HG03469 (cell line): ENCODE measurements around the gene RPP14.

ENCODE experiments used
- ATAC-seq: cut with Tn5 transposase; IDR thresholded peaks from one replicate; pipeline ENCODE4 v1.9.1; 2021; ENCODE audit warnings: mild to moderate bottlenecking, moderate library complexity, moderate number of reproducible peaks; ENCODE audit not compliant: unreplicated experiment

Gene RPP14

DNA sequence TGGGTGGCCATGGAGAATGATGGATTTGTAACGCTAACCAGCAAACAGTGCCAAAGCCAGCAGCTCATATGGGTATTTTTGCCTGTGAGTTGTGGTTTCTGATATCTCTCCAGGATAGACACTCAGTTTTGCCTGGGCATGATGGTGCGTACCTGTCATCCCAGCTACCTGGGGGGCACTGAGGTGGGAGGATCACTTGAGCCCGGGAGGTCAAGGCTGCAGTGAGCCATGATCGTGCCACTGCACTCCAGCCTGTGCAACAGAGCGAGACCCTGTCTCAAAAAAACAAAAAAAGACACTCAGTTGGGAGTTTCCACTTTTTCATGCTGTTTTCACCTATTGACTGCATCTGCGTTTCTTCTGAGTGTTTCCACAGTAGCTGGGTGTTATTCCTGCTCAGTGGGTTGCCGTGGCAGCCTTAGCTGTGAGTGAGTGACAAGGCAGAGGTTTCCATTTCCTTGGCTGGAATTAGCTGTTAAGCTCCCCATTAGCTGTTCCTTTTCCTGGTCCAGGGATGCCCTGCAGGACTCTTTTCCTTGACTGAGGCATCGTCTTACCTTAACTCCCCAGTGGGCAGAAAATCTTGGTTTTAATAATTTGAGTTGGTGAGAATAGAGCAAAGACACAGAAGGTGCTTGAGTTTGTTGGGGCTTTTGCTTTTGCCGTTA, 14.2 kb upstream of the RPP14 start:
- ATAC-seq: no peak

DNA sequence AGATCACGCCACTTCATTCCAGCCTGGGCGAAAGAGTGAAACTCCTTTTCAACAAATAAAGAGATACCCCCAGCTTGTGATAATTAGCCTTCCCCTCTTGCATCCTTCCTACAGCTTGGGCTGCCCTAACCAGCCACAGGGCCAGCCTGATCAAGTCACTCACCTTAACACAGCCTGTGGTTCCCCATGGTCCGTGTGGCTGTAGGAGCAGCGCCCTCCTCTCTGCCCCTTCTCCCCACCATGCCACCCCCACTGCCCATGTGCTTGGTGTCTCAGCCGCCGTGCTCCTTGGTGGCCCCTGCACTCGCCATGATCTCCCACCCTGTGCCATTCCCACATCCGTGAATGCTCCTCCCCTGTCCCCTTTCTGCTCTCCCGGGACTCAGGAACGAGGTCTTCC, 13.2 kb upstream of the RPP14 start:
- ATAC-seq: no peak

DNA sequence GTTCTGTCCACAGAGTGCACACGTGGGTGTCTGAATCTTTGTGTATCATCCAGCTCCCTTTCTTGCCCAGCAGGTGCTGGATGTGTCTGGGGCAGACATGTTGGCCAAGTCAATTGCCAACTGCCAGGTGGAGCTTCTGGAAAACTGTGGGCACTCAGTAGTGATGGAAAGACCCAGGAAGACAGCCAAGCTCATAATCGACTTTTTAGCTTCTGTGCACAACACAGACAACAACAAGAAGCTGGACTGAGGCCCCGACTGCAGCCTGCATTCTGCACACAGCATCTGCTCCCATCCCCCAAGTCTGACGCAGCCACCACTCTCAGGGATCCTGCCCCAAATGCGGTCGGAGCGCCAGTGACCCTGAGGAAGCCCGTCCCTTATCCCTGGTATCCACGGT, 12.5 kb upstream of the RPP14 start:
- no peak for ATAC-seq

DNA sequence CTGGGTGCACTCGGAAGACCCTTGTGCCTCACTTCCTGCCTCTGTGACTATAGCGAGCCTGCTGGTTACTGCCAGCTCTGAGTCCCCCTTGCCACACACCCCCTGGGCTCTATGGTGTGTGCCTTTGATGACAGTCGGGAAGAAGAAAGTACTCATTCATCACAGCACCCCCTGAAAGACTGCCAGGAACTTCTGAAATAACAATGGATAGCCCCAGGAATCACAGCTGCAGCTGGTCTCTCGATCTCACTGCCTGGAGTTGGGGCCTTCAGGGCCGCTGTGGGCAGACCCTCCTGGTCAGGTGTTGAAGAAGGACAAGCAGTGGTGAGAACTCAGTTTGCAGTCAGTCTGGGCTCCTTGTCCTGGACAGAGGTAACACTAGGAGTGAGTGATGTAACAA, 9.8 kb upstream of the RPP14 start:
- ATAC-seq: no peak

DNA sequence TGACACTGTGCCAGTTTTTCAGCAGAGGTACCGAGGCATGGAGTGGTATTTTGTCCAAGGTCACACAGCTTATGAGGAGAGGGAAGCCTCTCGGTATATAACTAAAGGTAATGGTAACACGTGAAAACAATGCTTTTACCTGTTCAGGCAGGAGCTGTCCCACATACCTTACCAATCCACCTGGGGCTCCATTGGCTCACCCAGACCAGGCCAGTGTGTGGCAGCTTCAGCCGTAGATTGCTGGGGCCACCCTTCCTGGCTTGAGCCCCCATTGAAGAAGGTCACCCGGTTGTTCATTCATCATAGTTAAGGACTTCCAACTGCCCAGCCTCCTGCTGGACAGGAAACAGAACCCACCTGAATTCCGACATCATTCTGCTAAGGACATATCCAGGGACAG, 9.2 kb upstream of the RPP14 start:
- no peak for ATAC-seq

DNA sequence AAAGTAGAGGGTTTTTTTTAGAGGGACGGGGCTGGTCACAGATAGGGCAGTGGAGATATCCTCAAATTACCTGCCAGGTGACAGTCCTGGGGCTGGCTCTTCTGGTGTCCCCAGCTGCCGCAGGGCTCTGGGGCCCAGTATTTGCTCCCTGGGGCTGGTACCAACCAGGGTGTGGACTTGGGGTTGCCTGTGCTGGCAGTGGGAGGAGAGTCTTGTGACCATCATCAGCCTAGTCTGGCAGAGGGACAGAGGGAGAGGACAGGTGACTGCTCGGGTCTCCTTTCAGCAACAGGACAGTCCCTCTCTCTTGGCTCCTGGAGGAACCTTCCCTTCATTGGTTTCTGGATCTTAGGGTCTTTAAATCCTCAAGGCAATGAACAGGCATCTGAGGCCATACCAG, 7.9 kb upstream of the RPP14 start:
- no peak for ATAC-seq

DNA sequence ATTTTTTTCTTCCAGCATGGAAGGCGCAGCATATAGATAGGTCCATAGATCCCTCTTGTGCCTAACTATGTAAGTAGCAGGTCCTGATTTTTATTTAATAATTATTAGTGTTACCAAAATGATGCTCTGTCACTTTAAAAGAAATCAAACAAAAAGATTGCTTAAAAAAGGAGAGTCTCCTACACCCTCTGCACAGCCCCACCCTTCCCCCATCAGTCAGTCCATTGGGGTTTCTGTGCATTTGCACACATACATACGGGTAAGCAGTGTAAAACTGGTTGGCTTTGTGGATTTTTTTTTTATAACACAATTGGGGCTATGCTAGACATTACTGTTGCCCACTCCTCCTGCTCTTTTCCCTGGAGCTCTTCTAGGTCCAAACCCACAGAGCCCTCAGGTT, 7.0 kb upstream of the RPP14 start:
- ATAC-seq: no peak

DNA sequence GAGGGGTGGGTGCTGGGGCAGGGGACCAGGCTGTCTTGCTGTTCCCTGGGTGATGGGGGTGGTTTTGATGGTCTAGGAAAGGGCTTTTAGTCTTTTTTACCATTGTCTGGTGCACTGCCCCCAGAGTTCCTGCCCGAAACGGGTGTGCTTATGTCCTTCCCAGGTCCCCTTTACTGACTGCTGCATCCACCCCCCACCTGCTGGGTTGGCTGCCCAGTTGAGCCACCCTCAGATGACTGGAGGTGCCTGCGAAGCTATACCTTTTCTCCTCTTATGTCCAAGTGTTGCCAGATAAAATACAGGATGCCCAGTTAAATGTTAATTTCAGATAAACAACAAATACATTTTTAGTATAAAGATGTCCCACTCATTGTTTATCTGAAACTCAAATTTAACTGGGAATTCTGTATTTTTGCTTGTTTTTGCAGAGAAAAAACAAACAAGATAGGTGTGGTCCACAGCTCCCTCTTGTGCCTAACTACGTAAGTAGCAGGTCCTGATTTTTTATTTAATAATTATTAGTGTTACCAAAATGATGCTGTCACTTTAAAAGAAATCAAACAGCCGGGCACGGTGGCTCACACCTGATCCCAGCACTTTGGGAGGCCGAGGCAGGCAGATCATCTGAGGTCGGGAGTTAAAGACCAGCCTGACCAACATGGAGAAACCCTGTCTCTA, 6.1 kb upstream of the RPP14 start:
- ATAC-seq: no peak

DNA sequence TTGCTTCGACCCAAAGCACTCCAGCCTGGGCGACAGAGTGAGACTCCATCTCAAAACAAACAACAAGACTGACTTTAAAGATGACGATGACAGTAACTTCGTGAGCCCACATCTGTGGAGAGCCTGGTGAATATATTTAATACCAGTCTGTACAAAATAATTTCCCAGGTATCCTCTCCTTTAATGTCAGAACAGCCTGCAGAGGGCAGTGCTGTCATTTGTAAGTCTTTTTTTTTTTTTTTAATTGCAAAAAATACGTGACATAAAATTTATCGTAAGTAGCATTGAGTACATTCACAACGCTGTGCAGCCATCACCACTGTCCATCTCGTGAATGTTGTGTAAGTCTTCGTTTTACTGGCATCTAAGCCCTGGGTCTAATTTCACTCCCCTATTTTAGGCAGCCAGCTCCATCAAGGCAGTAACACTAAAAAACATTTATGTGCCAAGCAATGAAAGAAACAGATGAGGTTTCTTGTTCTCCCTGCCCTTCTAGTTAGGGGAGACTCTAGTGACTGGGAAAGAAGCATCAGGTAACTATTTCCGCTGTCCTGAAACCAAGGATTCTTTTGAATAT, 1.7 kb downstream of the RPP14 start:
- ATAC-seq: no peak

DNA sequence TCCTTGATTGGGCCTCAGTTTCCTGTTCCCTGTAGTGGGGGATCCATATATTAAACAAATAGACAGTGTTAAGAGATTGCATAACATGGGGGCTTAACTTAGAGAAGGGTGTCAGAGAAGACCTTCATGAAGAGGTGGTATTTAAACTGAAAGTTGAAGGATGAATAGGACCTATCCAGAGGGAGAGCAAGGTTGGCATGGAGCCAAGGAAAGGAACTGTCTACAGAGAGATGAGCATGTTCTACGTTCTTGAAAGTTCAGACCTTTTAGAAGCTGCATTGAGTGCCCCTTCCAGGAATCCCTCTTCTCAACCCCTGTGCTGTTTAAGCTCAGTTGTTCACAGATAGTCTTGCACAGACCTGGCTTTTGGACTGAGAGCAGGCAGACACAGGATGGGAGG, 2.7 kb downstream of the RPP14 start:
- no peak for ATAC-seq

DNA sequence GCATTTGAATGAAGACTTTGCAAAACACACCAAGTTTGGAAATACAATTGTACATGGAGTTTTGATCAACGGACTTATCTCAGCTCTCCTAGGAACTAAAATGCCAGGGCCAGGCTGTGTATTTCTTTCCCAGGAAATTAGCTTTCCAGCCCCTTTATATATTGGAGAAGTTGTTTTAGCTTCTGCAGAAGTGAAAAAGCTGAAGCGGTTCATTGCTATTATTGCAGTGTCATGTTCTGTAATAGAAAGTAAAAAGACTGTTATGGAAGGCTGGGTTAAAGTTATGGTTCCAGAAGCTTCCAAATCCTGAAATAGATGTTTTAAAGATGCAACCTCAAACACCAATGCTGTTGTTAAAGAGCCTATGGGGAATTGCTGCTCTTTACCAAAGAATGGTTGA, 11.8 kb downstream of the RPP14 start:
- ATAC-seq: no peak

DNA sequence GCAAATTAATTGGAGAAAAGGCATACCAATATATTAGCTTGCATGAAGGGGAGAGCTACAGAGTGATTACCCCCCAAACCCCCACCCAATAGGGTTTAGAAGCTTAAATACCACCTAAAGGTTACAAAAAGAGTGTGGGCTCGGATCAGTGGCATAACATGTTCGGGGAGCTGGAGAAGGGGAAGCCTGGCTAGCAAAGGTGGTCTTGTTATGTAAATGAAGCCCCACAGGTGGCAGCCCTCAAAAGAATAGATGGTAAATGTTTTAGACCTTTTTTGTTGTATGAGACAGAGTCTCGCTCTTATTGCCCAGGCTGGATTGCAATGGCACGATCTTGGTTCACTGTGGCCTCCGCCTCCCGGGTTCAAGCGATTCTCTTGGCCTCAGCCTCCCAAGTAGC, 15.7 kb downstream of the RPP14 start:
- no peak for ATAC-seq

DNA sequence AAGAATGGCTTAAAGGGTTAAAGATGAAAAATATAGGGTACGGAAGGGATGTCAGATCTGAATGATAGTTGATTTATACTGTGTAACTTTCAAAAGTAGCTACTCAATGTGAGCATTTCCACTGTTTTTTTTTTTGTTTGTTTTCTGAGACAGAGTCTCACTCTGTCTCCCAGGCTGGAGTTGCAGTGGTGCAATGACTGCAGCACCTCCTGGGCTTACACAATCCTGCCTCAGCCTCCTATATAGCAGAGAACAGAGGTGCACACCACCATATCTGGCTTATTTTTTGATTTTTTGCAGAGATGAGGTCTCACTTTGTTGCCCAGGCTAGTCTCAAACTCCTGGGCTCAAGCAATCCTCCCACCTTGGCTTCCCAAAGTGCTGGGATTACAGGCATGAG, 16.7 kb downstream of the RPP14 start:
- ATAC-seq: no peak

DNA sequence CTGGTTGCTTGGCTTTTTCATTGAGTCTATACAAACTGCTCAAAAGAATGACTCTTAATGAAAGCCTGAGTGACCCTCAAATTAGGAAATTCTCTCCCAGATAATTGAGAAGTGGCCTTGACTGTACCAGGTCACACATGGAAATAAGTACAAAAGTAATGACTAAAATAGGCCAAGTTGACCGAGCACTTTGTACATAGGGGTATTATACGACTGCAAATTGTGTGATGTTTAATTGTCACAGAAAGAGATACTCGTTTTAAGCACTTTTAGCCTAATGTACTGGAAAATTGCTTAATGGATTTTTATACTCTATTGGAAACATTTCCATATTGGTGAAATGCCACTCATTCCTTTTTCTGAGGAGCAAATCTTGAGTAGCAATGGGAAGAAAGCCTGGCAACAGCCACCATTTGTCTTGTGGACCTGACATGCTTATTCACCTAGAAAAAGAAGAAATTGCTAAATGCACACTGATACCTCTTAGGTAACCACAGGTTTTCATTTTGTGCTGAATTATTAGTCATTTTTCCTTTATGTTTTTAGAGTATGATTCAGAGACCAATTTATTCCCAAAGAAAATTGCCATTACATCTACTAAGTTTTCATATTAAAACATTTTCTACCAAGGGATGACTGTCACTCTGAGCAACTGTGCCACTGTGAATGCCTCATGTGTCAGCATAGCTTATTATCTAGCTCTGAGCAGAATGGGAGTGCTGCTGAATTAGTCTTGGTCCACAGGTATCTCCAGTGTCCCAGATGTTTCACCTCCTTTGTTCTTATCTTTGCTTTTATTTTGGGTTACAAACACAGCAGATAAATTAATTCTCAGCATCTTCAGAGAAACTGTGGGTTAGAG, 17.7 kb downstream of the RPP14 start:
- no peak for ATAC-seq

DNA sequence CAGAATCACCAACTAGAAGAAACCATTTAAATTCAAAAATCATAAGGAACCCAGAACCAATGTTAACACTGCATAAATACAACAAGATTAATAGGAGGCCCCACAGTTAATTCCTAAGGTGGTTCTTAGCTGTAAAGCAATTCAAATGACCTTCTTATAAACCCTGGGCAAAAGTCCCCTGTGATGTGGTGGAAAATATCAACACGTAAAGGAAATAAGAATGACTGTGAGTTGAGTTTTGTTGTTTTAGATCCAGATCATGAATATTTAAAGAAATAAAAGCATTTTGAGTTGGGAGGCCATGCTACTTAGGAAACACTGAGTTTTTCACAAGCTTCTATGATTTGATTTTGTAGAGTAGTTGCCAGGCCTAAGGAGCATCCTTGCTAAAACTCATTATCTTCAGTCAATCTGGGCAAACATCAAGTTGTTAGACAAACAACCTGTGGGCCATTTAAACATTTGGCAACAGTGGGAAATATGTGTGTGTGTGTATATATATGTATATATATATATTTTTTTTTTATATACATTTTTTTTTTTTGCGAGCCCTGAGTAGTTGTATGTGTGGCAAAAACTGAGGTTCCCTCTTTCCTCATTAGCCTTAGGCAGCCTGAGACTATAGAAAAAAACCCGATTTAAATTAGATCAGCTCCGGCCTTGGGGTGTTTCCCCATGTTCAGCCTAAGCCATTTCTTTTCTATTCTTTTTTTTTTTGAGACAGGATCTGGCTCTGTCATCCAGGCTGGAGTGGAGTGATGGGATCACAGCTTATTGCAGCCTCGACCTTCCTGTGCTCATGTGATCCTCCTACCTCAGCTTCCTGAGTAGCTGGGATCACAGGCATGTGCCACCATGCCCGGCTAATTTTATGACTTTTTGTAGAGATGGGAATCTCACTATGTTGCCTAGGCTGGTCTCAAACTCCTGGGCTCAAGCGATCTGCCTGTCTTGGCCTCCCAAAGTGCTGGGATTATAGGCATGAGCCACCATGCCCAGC, 18.6 kb downstream of the RPP14 start:
- no peak for ATAC-seq

DNA sequence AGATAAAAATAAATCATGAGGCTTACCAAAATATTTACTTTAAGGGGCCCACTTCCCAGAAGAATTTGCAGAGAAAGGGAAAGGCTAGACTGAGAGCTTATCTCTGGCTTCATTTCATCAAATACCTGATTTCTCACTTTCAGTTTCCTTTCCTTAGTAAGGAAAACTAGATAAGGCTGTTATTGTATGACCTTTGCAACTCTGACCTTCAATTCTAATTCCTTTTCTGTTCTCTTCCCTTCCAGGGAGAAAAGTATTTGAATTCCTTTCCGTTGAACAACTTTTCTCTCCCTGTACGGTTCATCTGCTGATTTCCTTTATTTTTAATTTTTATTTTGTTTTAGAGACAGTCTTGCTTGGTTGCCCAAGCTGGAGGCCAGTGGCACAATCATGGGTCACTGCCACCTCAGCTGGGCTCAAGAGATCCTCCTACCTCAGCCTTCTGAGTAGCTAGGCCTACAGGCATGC, 19.5 kb downstream of the RPP14 start:
- ATAC-seq: no peak

DNA sequence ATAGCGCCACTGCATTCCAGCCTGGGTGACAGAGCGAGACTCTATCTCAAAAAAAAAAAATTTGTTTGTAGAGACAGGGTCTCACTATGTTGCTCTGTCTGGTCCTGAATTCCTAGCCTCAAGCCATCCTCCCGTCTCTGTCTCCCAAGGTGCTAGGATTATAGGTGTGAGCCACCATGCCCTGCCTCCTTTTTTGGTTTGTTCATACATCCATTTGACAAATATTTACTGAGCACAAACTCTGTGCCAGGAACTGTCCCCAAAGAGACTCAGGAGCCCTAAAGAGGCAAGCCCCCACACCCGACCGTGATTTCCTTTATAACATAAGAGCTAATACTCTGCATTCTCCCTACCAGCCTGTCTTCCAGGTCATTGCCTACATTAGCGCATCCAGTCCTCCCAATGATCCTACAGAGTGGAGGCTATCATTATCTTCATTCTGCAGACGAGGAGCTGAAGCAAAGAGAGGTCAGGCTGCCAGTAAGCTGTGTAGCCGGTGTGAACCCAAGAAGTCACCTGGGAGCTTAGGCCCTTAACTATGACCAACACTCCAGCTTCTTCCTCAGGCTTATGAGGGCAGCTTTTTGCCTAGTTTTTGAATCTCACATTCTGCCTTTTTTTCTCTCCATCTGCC, 20.3 kb downstream of the RPP14 start:
- no peak for ATAC-seq

DNA sequence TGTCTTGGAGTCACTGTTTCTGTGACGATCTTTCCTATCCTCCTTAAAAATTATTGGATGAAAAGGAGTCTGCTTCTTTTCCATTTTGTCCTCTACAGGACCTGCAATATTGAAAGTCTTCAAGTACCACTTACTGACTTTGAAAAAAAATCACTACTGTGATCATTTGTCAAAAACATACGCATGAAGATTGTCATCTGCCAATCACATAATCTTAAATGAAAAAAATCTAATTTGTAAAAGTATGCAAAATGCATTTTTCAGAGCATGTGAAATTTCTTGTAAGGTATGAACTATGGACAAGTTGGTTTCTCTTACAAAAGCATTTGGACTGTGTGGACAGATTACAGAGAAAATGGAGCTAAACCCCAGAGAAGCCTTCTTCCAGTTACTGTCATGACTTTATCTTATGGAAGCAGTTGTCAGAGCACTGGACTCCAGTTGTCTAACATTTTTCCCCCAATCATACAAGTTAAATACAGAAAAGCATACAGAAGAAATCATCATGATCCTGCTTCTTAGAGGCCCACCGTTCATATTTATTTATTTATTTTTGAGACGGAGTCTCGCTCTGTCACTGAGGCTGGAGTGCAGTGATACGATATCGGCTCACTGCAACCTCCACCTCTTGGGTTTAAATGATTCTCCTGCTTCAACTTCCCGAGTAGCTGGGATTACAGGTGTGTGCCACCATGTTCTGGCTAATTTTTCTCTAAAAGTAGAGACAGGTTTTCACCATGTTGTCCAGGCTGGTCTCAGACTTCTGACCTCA, 23.3 kb downstream of the RPP14 start:
- no peak for ATAC-seq

DNA sequence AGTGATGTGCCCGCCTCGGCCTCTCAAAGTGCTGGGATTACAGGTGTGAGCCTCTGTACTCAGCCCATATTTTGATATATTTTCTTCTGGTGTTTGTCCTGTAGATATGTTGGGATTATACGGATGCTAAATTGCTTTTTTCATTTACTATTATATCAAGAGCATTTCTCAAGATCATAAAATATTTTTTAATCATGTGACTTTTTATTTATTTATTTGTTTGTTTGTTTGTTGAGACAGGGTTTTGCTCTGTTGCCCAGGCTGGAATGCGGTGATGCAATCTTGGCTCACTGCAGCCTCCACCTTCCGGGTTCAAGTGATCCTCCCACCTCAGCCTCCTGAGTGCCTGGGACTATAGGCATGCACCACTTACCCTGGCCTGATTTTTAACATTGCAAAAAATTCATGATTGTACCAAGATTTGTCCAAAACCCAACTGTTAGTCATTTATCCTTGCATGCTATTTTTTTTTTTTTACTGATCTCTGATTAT, 23.9 kb downstream of the RPP14 start:
- ATAC-seq: no peak
